Measurements from ENCODE around the gene BRF1. TPM values are rescaled to one million over a fixed set of nuclear protein-coding genes. Genes with fewer than 3 reads are reported as not detected.
"Not testable (repeated sequence)": the region's sequence is repeated elsewhere in the genome, so short reads cannot be mapped to it uniquely, and the experiment has no call there.

Gene BRF1, protein sequence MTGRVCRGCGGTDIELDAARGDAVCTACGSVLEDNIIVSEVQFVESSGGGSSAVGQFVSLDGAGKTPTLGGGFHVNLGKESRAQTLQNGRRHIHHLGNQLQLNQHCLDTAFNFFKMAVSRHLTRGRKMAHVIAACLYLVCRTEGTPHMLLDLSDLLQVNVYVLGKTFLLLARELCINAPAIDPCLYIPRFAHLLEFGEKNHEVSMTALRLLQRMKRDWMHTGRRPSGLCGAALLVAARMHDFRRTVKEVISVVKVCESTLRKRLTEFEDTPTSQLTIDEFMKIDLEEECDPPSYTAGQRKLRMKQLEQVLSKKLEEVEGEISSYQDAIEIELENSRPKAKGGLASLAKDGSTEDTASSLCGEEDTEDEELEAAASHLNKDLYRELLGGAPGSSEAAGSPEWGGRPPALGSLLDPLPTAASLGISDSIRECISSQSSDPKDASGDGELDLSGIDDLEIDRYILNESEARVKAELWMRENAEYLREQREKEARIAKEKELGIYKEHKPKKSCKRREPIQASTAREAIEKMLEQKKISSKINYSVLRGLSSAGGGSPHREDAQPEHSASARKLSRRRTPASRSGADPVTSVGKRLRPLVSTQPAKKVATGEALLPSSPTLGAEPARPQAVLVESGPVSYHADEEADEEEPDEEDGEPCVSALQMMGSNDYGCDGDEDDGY
- total RNA-seq (2014; rRNA removed; shearing (Covaris generic)) = 16.0 and 17.1 TPM in 2 replicates
- 76.5 and 86.4 TPM in 2 replicates for polyA plus RNA-seq (2014; cell fraction: nucleus; rRNA removed)

DNA sequence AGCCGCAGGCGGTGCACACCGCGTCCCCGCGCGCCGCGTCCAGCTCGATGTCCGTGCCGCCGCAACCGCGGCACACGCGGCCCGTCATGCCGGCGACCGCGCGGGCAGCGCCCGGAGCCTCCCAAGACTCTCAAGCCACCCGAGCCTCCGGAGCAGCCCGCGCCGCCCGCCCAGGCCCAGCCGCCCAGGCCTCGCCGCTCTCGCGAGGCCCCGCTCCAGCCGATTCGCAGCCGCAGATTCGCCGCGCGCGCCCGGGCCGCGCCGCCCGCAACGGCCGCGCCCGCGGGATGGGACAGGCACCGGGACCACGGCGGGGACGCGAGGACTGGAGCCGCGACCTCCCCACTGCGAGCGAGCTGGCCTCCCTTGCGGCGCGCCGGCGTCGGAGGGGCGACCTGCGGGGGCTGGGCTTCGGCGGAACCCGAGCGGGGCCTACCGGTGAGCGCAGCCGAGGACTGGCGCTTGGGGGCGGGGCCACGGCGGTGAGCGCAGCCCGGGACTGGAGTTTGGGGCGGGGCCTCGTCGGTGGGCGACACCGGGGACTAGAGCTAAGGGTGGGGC lies at the start of gene BRF1:
TSS of gene BRF1 (minus strand) at position 460 of the 561 bp plus-strand sequence. CDS start at position 88, 372 bp downstream.
- peak; percentile 91 for DNase-seq (ENCODE audit: extremely low read depth, low read depth)

GRCh38 chr14:105349992-105350391 lies 49.2 kb upstream of the BRF1 start:
- DNase-seq (ENCODE audit: extremely low read depth, low read depth) = no peak

GRCh38 chr14:105348945-105349699 lies 48.3 kb upstream of the BRF1 start:
- DNase-seq (ENCODE audit: extremely low read depth, low read depth) = no peak

- DNase-seq (ENCODE audit: extremely low read depth, low read depth) = no peak
Observed at GRCh38 chr14:105348169-105348944, 47.6 kb upstream of the BRF1 start.

DNA sequence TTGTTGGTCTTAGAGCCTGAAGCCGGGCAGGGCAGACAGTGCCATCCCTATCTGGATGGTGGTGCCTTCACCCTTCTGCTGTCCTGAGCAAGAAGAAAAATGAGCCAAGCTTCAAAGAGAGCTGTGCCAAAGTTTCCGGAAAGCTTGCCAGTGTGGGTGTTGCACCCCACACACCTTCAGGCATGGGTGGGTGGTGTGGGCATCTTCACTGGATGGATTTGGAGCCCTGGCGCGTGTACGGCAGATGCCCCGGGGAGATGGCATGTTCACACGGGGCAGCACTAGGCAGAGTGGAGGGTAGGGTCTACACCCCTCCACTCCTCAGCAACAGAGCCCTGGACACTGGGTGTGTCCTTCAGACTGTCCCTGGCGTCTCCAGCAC lies 46.8 kb upstream of the BRF1 start:
- DNase-seq (ENCODE audit: extremely low read depth, low read depth) = no peak

DNA sequence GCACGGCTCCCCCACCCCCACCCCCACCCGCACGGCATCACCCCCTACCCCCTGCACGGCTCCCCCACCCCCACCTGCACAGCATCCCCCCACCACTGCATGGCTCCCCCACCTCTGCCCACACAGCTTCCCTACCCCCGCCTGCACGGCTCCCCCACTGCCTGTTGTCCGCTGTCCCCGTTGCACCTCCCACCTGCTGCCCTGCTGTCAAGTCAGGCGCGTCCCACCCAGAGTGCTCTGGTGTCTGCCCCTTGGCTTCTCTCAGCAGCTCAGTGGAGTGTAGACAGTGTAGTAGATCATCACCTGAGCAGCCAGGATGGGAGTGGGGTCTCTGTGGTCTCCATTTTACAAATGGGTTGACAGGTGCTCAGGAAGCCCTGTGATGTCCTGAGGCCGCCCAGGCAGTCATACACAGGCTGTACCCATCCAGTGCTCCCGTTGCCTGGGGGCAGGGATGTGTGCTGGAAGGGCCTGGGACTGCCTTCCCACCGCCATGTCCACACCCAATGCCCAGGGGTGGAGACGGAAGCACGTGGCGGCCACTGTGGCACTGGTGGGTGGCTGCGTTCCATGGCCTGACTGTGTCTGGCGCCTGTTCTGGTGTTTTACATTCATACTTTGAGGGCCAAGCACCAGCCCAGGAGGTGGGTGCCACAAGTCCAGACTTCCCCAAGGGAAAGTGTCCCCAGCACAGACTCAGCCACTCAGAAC lies 46.2 kb upstream of the BRF1 start:
- no peak for DNase-seq (ENCODE audit: extremely low read depth, low read depth)

GRCh38 chr14:105346200-105346533 lies 45.4 kb upstream of the BRF1 start:
- DNase-seq (ENCODE audit: extremely low read depth, low read depth) = no peak

GRCh38 chr14:105343194-105343593 lies 42.4 kb upstream of the BRF1 start:
- no peak for DNase-seq (ENCODE audit: extremely low read depth, low read depth)

GRCh38 chr14:105340821-105341733 lies 40.3 kb upstream of the BRF1 start:
- DNase-seq (ENCODE audit: extremely low read depth, low read depth) = no peak

DNA sequence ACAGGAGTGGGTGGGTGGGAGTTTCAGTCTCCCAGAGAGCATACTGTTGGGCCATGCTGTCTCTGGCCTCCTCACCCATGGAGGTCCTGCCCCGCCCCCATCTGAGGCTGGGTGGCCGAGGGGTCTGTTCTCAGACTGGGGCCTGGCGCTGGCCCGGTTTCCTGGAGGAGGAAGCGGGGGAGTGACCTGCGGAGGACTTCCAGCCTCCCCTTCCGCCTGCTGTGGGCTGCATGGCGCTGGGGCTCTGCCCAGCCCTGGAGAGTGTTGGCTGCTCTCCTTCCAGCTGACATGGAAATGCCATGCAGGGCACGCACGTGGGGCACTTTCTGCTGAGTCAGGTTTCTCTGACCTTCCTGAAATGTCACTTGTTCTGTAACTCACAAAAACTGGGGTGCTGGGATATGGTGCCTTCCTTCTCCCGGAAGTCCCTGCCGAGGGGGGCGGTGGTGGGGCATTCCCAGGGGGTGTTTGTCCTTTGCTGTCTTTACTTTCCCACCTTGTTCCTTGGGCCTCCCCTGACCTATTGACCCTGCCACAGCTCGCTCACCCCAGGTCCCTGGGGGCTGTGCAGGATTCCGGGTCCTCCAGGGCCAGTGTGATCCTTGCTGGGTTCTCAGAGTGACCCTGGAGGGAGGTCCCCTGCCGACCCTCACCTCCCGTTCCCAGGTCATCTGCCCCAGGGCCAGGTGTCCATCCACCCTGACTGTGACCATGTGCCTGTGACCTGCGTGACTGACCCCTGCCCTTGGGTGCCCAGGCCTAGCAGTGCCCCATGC lies 37.4 kb upstream of the BRF1 start:
- no peak for DNase-seq (ENCODE audit: extremely low read depth, low read depth)

DNA sequence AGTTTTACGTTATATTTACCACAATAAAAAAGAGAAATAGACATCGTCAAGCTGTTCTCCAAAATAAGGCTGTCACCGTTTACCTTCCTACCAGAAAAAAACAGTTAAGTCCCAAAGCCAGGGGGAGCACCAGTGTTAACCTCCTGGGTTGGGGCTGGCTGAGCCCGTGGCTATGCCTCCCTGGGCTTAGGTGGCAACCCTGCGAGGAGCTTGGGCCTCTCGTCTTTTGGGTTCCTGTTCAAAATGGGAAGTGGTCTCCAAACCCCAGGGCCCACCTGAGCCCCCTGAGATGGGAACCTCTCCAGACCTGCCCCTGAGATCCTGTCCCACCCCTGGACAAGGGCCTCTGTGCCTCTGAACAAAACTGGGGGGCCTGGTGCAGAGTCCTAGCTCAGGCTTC lies 36.6 kb upstream of the BRF1 start:
- DNase-seq (ENCODE audit: extremely low read depth, low read depth) = no peak

DNA sequence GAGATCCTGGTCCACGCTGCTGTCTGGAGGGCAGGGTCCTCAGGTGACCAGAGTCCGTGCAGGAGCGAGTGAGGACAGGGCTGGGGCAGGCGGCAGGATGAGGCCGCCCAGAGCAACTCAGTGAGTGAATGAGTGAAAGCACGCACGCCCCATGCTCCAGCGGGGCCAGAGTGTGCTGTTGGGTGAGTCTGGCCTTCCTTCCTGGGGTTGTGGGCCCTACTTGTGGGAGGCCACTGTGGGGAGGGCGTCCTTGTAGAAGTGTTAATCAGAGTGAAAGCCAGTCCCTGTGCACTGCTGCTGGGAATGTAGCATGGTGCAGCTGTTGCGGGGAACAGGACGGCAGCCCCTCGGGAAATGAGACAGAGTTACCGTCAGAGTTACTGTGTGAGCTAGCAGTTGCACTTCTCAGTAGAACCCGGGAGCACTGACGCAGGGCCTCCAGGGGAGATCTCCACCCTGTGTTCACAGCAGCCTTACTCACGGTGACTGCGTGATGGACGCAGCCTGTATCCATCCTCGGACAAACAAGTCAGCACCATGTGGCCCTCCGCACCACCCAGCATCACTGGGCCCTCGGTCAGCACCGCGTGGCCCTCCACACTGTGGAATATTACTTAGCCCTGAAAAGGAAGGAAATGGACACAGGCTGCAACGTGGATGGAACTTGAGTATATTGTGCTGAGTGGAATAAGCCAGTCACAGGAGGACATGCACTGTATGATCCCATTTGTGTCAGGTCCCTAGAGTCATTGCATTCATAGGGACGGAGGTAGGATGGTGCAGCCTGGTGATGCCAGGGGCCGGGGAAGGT lies 35.9 kb upstream of the BRF1 start:
- DNase-seq (ENCODE audit: extremely low read depth, low read depth) = no peak

DNA sequence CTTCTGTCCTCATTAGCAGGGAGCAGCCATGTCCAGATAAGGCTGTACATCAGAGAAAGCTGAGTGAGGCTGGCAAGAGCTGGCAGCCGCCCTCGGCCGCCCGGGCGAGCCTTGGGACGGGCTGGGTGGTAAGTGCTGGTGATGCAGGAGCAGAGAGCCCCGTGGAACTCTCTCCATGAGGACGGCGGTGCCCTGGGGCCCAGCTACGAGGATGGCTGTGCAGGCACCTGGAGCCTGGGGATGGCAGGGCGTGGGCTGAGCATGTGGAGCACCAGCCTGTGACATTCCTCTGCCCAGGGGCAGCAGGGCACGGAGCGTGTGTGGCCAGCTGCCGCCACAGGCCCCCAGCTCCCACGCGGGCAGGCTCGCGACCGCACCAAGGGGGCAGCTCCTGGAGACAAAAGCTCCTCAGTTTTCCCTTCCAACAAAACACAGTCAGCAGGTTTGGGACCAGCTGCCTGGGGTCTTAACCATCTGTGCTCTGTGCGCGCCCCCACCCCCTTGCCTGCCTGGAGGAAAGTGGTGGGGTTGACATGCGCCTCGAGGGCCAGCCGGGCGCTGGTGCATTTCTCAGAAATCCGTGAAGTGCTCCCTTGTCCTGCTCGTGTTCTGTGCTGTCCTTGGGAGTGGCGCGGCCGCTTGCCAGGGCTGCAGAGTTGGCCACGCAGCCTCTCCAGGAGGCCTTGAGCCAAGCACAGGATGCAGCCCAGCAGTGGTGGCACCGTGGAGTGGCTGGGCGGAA lies 35.1 kb upstream of the BRF1 start:
- DNase-seq (ENCODE audit: extremely low read depth, low read depth) = no peak

DNA sequence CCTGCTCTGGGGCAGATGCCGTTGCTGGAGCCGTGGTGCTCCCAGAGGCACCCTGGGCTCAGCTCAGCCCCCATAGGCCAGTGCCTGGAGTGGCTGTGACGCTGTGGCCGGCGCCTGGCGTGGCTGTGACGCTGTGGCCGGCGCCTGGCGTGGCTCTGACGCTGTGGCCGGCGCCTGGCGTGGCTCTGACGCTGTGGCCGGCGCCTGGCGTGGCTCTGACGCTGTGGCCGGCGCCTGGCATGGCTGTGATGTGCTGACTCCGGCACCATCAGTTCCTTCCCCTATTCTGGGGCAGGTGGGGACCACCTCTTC lies 34.4 kb upstream of the BRF1 start:
- not testable (repeated sequence) for DNase-seq (ENCODE audit: extremely low read depth, low read depth)

GRCh38 chr14:105334383-105335230 lies 33.8 kb upstream of the BRF1 start:
- DNase-seq (ENCODE audit: extremely low read depth, low read depth) = no peak

Measured in NCI-H460 (cell line).